DND-41 (cell line): ENCODE measurements around the gene SOD3.

Experiments
- ATAC-seq: fragments of 200-7000 bp; cut with Tn5 transposase; 3 replicates; pipeline ENCODE4 v1.9.1; 2021; ENCODE audit warnings: low read depth; ENCODE audit not compliant: insufficient read depth
- DNase-seq: peaks from one replicate; pipeline ENCODE4 v3.0.0-alpha.2; 2020
- H2AFZ ChIP-seq: 2 replicates; pipeline ENCODE4 v1.6.0; 2012; ENCODE audit warnings: low read depth, low read length
- H3K27ac ChIP-seq: 2 replicates; pipeline ENCODE4 v1.5.1; 2012; ENCODE audit warnings: low read length, inconsistent platforms
- H3K27me3 ChIP-seq: fragments of 200-600 bp; sonication (generic); 2 replicates; pipeline ENCODE4 v1.6.0; 2012; ENCODE audit warnings: low read length, mild to moderate bottlenecking, inconsistent platforms; ENCODE audit not compliant: insufficient read depth, poor library complexity
- H3K36me3 ChIP-seq: 2 replicates; pipeline ENCODE4 v1.5.1; 2012; ENCODE audit warnings: low read length, inconsistent platforms; ENCODE audit not compliant: insufficient read depth
- H3K4me1 ChIP-seq: 2 replicates; pipeline ENCODE4 v1.5.1; 2012; ENCODE audit warnings: mild to moderate bottlenecking, low read length; ENCODE audit not compliant: insufficient read depth
- H3K4me2 ChIP-seq: 2 replicates; pipeline ENCODE4 v1.6.0; 2012; ENCODE audit warnings: mild to moderate bottlenecking, moderate library complexity, low read length, inconsistent platforms; ENCODE audit not compliant: insufficient read depth
- H3K4me3 ChIP-seq, 2 experiments: fragments of 200-600 bp in 1 of 2; shearing (Covaris generic) in 1 of 2; 2 replicates each; pipeline ENCODE4 v1.5.1; 2012 to 2016; ENCODE audit warnings: inconsistent platforms in 2 of 2, low read length in 2 of 2, mild to moderate bottlenecking in 2 of 2, low read depth in 1 of 2, moderate library complexity in 1 of 2
- H3K79me2 ChIP-seq: 2 replicates; pipeline ENCODE4 v1.6.0; 2012; ENCODE audit warnings: low read length, inconsistent platforms; ENCODE audit not compliant: insufficient read depth
- H3K9ac ChIP-seq: 2 replicates; pipeline ENCODE4 v1.6.0; 2012; ENCODE audit warnings: low read depth, mild to moderate bottlenecking, inconsistent platforms, low read length, moderate library complexity
- H3K9me3 ChIP-seq: 2 replicates; pipeline ENCODE4 v1.5.1; 2012; ENCODE audit warnings: low read length, moderate library complexity, mild to moderate bottlenecking, inconsistent platforms; ENCODE audit not compliant: insufficient read depth, severe bottlenecking
- H4K20me1 ChIP-seq: 2 replicates; pipeline ENCODE4 v1.6.0; 2012; ENCODE audit warnings: low read length; ENCODE audit not compliant: insufficient read depth
- EZH2 ChIP-seq: IDR thresholded peaks from 3 replicates; pipeline ENCODE4 v1.6.1; 2012; ENCODE audit warnings: borderline replicate concordance, low read depth, mild to moderate bottlenecking, moderate library complexity, low read length, inconsistent platforms; ENCODE audit not compliant: severe bottlenecking
- TF ChIP-seq, protein P1 (sequence below): IDR thresholded peaks from 2 replicates; pipeline ENCODE4 v1.5.1; 2012; ENCODE audit warnings: borderline replicate concordance, low read length, moderate library complexity, mild to moderate bottlenecking; ENCODE audit not compliant: poor library complexity, severe bottlenecking; ENCODE audit errors: extremely low read depth

The SOD3 gene

DNA sequence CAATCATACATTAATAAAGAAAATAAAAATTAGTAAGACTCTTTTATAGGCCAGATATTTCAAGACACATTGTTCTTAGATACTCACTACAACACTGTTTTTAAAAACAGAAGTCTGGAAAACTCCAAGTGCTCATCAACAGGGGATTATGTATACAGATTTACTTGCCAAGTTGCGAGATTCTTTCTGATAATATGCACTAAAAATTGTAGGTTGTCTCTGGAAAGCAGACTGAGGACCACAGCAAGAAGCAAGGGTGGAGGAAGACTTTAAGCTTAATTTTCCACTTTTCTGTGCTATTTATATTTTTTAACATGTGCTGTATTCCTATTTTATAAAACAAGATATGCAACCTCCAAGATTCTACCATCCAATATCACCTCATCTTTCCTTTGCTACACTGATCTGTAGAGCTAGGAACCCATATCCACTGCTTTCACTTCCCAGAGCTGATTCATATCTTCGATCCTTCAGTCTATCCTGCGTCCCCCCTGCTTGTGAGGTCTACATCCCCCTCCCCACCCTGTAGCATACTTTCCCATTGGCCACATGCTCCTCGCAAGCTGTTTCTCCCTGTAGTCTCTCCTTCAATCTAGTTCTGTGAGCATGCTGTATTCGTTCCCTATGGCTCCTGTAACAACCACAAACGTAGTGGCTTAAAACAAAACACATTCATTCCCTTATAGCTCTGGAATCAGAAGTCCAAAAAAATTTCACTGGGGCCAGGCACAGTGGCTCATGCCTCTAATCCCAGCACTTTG lies 15.7 kb downstream of the SOD3 start:
- Histone ChIP-seq H2AFZ (no peak overlapping the region), H4K20me1 (no peaks in the 10 kb centered on the region), H3K27me3 (no peaks in the 10 kb centered on the region), H3K27ac (no peak overlapping the region), H3K79me2 (no peaks in the 10 kb centered on the region), H3K9ac (no peak overlapping the region), H3K4me1 (no peaks in the 10 kb centered on the region), H3K4me2 (no peak overlapping the region), H3K36me3 (no peaks in the 10 kb centered on the region), H3K4me3 (no peak overlapping the region), H3K9me3 (no peaks in the 10 kb centered on the region)
- DNase-seq, result no peak
- TF ChIP-seq, protein P1, sequence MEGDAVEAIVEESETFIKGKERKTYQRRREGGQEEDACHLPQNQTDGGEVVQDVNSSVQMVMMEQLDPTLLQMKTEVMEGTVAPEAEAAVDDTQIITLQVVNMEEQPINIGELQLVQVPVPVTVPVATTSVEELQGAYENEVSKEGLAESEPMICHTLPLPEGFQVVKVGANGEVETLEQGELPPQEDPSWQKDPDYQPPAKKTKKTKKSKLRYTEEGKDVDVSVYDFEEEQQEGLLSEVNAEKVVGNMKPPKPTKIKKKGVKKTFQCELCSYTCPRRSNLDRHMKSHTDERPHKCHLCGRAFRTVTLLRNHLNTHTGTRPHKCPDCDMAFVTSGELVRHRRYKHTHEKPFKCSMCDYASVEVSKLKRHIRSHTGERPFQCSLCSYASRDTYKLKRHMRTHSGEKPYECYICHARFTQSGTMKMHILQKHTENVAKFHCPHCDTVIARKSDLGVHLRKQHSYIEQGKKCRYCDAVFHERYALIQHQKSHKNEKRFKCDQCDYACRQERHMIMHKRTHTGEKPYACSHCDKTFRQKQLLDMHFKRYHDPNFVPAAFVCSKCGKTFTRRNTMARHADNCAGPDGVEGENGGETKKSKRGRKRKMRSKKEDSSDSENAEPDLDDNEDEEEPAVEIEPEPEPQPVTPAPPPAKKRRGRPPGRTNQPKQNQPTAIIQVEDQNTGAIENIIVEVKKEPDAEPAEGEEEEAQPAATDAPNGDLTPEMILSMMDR, result no peak
- no peak for ATAC-seq

DNA sequence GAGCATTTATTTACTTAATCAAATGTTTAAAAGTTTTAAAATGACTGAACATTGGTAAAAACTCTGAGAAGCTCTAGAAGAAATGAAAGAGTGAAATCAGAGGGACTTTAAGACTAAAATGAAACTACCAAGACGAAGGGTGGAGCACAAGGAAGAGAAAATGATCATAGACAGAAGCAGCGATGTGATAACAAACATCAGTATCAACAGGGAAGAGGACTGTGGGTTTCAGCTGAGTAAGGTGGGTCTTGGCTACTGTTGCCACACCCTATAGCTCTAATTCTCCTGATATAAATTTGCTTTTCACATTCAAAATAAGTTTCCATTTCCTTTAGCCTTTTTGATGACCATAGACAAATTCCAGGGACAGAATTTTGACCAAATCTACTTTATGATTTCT lies 18.4 kb downstream of the SOD3 start:
- H3K9ac ChIP-seq, result no peak overlapping the region
- no peak overlapping the region for H3K4me3 ChIP-seq
- no peaks in the 10 kb centered on the region for H3K79me2 ChIP-seq
- no peak for DNase-seq
- no peaks in the 10 kb centered on the region for H3K36me3 ChIP-seq
- ATAC-seq, result no peak
- H3K4me1 ChIP-seq, result no peaks in the 10 kb centered on the region
- H3K9me3 ChIP-seq, result no peaks in the 10 kb centered on the region
- no peak overlapping the region for H3K4me2 ChIP-seq
- H2AFZ ChIP-seq, result no peak overlapping the region
- no peaks in the 10 kb centered on the region for H3K27me3 ChIP-seq
- H4K20me1 ChIP-seq, result no peaks in the 10 kb centered on the region
- TF ChIP-seq, protein P1, result no peak
- TF ChIP-seq EZH2, result no peak
- no peak overlapping the region for H3K27ac ChIP-seq

DNA sequence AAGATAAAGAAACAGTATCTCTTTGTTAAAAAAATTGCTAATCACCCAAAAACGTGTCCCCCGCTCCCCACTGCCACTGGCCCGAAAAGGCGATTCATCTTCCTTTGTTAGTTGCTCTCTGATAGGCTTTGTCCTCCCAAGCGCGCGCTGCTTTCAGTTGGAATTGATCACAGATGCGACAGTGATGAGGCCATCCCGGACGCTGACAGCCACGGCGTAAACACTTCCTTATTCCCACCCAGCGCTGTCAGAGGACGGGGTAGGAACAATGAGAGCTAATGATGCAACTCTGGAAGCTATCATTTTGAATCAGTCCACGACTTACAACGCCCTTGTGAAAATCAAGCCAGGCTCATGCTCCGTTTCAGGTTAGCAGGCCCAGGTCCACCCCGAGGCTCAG lies 21.4 kb downstream of the SOD3 start:
- no peak overlapping the region for H3K4me3 ChIP-seq

More for the DNA sequence above, 21.4 kb downstream of the SOD3 start:
- Histone ChIP-seq H3K27me3 (no peaks in the 10 kb centered on the region), H4K20me1 (no peaks in the 10 kb centered on the region), H3K4me1 (no peaks in the 10 kb centered on the region), H3K36me3 (no peaks in the 10 kb centered on the region), H3K9me3 (no peaks in the 10 kb centered on the region), H3K79me2 (no peaks in the 10 kb centered on the region), H2AFZ (no peak overlapping the region), H3K9ac (no peak overlapping the region), H3K4me2 (no peak overlapping the region), H3K27ac (no peak overlapping the region)
- ATAC-seq (no peak), DNase-seq (no peak)
- TF ChIP-seq, protein P1, result no peak
- TF ChIP-seq EZH2, result no peak
